ENCODE data around the gene SLC52A3.

GRCh38 chr20:815914-816606 is 47.8 kb upstream of the SLC52A3 start:
- TF ChIP-seq POLR2A (IDR thresholded peaks at IDR 0.05; ENCODE audit: low read depth, low read length): no peak
- no peak for TF ChIP-seq POLR2AphosphoS5 (IDR thresholded peaks at IDR 0.05; ENCODE audit: low read depth, low read length)

All from GM12891 (cell line).